ENCODE data around the gene CPAMD8.

- TF ChIP-seq POLR2A (IDR thresholded peaks at IDR 0.05) (no peak), CTCF (IDR thresholded peaks at IDR 0.05) (no peak)
Observed at GRCh38 chr19:16878181-16878965, 148.2 kb downstream of the CPAMD8 start.

Measured in body of pancreas (tissue), 4 donors.